Fibroblast of lung (primary cell): ENCODE measurements around the gene FNBP1L. TPM values are rescaled to one million over a fixed set of nuclear protein-coding genes. Genes with fewer than 3 reads are reported as not detected.

Experiments used
- DNase-seq, 2 donors: peaks; one replicate each; pipeline versions ENCODE4 v3.0.0 to v3.0.0-alpha.2; 2010; ENCODE audit warnings: low read depth in 2 of 2
- H2AFZ ChIP-seq: 2 replicates; pipeline ENCODE4 v1.5.1; 2012; ENCODE audit warnings: low read length, control low read depth, inconsistent platforms
- H3K27ac ChIP-seq: 2 replicates; pipeline ENCODE4 v1.5.1; 2011; ENCODE audit warnings: low read length, control low read depth; ENCODE audit not compliant: insufficient read depth
- H3K27me3 ChIP-seq: 2 replicates; pipeline ENCODE4 v1.5.1; 2011; ENCODE audit warnings: mild to moderate bottlenecking, low read length; ENCODE audit not compliant: control insufficient read depth, insufficient read depth
- H3K36me3 ChIP-seq: 2 replicates; pipeline ENCODE4 v1.5.1; 2011; ENCODE audit warnings: low read length; ENCODE audit not compliant: control insufficient read depth, insufficient read depth
- H3K4me1 ChIP-seq: 2 replicates; pipeline ENCODE4 v1.5.1; 2011; ENCODE audit warnings: low read length; ENCODE audit not compliant: control insufficient read depth, insufficient read depth; ENCODE audit errors: extremely low read depth
- H3K4me2 ChIP-seq: 2 replicates; pipeline ENCODE4 v1.5.1; 2011; ENCODE audit warnings: low read length, control low read depth; ENCODE audit not compliant: insufficient read depth; ENCODE audit errors: extremely low read depth
- H3K4me3 ChIP-seq, 4 experiments: fragments of 200-600 bp in 1 of 4; sonication (generic) in 1 of 4; replicated peaks in 1 of 4; 2 replicates each; pipeline ENCODE4 v1.5.1; 2011 to 2016; ENCODE audit warnings: low read length in 4 of 4, low read depth in 3 of 4, mild to moderate bottlenecking in 3 of 4, control low read depth in 2 of 4, inconsistent platforms in 1 of 4, mixed read lengths in 1 of 4; ENCODE audit not compliant: insufficient read depth in 1 of 4; ENCODE audit errors: control extremely low read depth in 1 of 4
- H3K79me2 ChIP-seq: 2 replicates; pipeline ENCODE4 v1.5.1; 2012; ENCODE audit warnings: mild to moderate bottlenecking, low read length, inconsistent platforms; ENCODE audit not compliant: control insufficient read depth, insufficient read depth
- H3K9ac ChIP-seq: 2 replicates; pipeline ENCODE4 v1.5.1; 2011; ENCODE audit warnings: mild to moderate bottlenecking, low read length, control low read depth; ENCODE audit not compliant: insufficient read depth
- H3K9me3 ChIP-seq: 2 replicates; pipeline ENCODE4 v1.5.1; 2012; ENCODE audit warnings: low read depth, low read length; ENCODE audit not compliant: control insufficient read depth, insufficient read depth
- H4K20me1 ChIP-seq: 2 replicates; pipeline ENCODE4 v1.5.1; 2011; ENCODE audit warnings: low read length; ENCODE audit not compliant: control insufficient read depth, insufficient read depth; ENCODE audit errors: extremely low read depth
- CTCF ChIP-seq, 2 donors: IDR thresholded peaks in 1 of 2; conservative IDR thresholded peaks in 1 of 2; 1 replicate in 1 of 2; 2 replicates in 1 of 2; pipeline ENCODE4 v1.5.1; 2011 to 2012; ENCODE audit warnings: low read length in 2 of 2, control low read depth in 1 of 2, inconsistent platforms in 1 of 2, low read depth in 1 of 2, mild to moderate bottlenecking in 1 of 2
- EZH2 ChIP-seq: IDR thresholded peaks from 2 replicates; pipeline ENCODE4 v1.5.1; 2012; ENCODE audit warnings: low read length, control low read depth, mild to moderate bottlenecking; ENCODE audit errors: missing control alignments
- polyA plus RNA-seq, 2 donors: library from polyadenylated mRNA; depleted of rRNA in 1 of 2; stranded (reverse) in 1 of 2; unstranded in 1 of 2; fragments of >200 nt; gene quantifications; 2 replicates each; pipeline ENCODE4 v1.2.1, GENCODE V29; 2011 to 2012; ENCODE audit warnings: missing spikeins in 1 of 2
- total RNA-seq: library from RNA; depleted of rRNA; stranded (reverse); fragments of >200 nt; gene quantifications from 2 replicates; pipeline ENCODE4 v1.2.1, GENCODE V29; 2014

Gene FNBP1L
- total and polyA plus RNA-seq, 2 donors (not counting 1 experiment from before 2014, with no cell fraction given): 3.0 to 4.1 TPM

GRCh38 chr1:93416183-93416582, 31.7 kb upstream of the FNBP1L start:
- TF ChIP-seq CTCF (conservative IDR thresholded peaks at IDR 0.05 in 1 of 2, IDR thresholded peaks at IDR 0.05 in 1 of 2; ENCODE audit: low read depth in 1 of 2, low read length in 2 of 2) (no peak), EZH2 (no peak)
- H3K9me3 ChIP-seq: no peaks in the 10 kb centered on the region
- H4K20me1 ChIP-seq: no peaks in the 10 kb centered on the region

GRCh38 chr1:93419344-93419743, 28.6 kb upstream of the FNBP1L start:
- Histone ChIP-seq H3K9ac (no peak overlapping the region), H3K27me3 (no peaks in the 10 kb centered on the region), H4K20me1 (no peaks in the 10 kb centered on the region), H3K4me2 (no peak overlapping the region), H3K4me1 (no peaks in the 10 kb centered on the region), H2AFZ (no peak overlapping the region), H3K36me3 (no peaks in the 10 kb centered on the region), H3K4me3 (no peak overlapping the region), H3K9me3 (no peaks in the 10 kb centered on the region), H3K79me2 (no peaks in the 10 kb centered on the region), H3K27ac (no peak overlapping the region)
- no peak for DNase-seq
- TF ChIP-seq EZH2: no peak
- TF ChIP-seq CTCF (conservative IDR thresholded peaks at IDR 0.05 in 1 of 2, IDR thresholded peaks at IDR 0.05 in 1 of 2; ENCODE audit: low read depth in 1 of 2, low read length in 2 of 2): no peak

More at GRCh38 chr1:93416183-93416582, 31.7 kb upstream of the FNBP1L start:
- Histone ChIP-seq H3K9ac (no peak overlapping the region), H3K4me2 (no peak overlapping the region), H3K4me1 (no peaks in the 10 kb centered on the region), H2AFZ (no peak overlapping the region), H3K4me3 (no peak overlapping the region), H3K27me3 (no peaks in the 10 kb centered on the region), H3K36me3 (no peaks in the 10 kb centered on the region), H3K79me2 (no peaks in the 10 kb centered on the region), H3K27ac (no peak overlapping the region)
- DNase-seq: no peak

- no peak overlapping the region for H3K27ac ChIP-seq
- no peaks in the 10 kb centered on the region for H3K27me3 ChIP-seq
- H3K4me2 ChIP-seq: no peak overlapping the region
- H3K4me3 ChIP-seq: no peak overlapping the region
- no peaks in the 10 kb centered on the region for H3K9me3 ChIP-seq
- H3K36me3 ChIP-seq: no peaks in the 10 kb centered on the region
- no peaks in the 10 kb centered on the region for H4K20me1 ChIP-seq
- H2AFZ ChIP-seq: no peak overlapping the region
- no peak for DNase-seq
- no peaks in the 10 kb centered on the region for H3K4me1 ChIP-seq
- TF ChIP-seq EZH2 (no peak), CTCF (conservative IDR thresholded peaks at IDR 0.05 in 1 of 2, IDR thresholded peaks at IDR 0.05 in 1 of 2; ENCODE audit: low read depth in 1 of 2, low read length in 2 of 2) (no peak)
- H3K9ac ChIP-seq: no peak overlapping the region
- H3K79me2 ChIP-seq: no peaks in the 10 kb centered on the region
Measured at GRCh38 chr1:93420400-93420799, 27.5 kb upstream of the FNBP1L start.
